ENCODE results near the gene NSD1.
"Not testable (repeated sequence)": the region's sequence is repeated elsewhere in the genome, so short reads cannot be mapped to it uniquely, and the experiment has no call there.

The NSD1 gene

DNA sequence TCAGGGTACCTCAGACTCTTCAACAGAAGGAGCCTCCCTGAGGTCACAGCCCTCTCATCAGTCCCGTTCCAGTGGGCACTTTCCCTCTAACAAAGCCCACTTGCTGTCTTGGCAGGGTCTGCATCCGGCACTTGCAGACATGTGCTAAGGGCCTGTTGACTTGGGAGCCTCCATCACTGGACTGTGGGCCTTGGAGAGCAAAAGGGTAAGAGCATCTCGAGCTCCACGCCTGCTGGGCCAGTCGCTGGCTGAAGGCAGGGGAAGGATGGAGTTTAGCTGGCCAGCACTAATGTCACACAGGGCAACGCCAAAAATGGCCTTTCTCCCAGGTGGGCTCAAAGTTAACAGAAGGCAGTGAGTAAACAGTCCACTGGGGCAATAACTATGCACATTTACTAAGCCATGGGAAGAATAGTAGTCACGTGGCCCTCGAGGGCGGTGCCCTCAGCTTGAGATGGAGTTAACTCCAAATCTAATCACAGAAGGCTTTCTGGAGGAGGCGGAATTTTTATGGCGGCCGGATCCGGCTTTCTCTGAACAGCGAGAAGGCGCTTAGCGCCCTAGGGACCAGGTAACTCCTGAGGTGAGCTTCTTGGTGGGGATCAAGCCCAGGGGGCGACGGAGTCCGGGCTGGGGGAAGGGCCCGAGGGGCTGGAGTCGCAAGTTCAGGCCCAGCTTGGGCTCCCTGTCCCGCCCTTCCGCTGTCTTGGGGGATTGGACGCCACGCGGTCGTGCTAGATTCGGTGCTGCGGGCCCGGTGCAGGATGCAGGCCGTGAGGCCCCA, 2.0 kb upstream of the NSD1 start:
- DNase-seq = no peak

DNA sequence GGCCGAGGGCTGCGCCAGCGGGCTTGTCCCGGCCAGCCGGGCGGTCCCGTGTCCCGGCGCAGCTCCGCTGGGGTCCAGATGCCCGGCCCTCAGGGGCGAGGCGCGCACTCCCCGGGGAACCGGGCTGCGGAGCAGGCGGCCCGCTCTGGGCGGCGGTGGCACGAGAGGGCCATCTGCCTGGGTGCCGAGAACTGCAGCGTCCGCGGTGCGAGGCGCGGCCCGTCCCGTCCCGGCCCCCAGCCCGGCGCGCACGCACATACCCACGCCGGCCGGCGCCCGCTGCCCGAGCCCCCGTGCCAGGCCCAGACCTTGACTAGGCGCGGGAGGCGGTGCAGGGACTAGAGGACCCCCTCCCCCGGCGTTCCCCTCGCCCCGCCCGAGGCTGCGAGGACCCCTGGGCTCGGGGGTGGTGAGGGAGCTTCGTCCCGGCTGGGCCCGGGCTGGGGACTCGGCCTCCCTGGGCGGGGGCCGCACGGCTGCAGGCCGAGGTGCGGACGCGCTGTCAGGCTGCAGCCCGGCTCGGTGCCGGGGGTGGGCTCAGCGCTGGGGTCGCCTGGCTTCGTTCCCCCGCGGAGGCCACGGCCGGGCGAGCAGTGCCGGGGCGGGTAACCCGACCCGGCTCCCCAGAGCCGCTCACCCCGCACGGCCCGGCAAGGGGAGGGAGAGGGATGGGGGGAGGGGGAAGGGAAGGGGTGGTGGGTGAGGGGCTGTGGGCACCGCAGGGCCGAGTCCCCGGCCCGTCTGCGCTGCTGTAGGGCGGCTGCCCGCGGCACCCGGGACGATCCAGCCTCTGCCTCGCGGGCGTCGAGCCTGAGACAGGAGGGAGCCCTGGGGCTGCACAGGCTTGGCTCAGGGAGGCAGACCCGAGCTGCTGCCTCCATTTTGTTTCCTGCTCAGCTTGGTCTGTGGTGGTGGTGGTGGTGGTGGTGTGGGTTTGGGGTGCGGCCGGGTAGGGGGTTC, 1.2 kb upstream of the NSD1 start:
- DNase-seq = peak; percentile 64

DNA sequence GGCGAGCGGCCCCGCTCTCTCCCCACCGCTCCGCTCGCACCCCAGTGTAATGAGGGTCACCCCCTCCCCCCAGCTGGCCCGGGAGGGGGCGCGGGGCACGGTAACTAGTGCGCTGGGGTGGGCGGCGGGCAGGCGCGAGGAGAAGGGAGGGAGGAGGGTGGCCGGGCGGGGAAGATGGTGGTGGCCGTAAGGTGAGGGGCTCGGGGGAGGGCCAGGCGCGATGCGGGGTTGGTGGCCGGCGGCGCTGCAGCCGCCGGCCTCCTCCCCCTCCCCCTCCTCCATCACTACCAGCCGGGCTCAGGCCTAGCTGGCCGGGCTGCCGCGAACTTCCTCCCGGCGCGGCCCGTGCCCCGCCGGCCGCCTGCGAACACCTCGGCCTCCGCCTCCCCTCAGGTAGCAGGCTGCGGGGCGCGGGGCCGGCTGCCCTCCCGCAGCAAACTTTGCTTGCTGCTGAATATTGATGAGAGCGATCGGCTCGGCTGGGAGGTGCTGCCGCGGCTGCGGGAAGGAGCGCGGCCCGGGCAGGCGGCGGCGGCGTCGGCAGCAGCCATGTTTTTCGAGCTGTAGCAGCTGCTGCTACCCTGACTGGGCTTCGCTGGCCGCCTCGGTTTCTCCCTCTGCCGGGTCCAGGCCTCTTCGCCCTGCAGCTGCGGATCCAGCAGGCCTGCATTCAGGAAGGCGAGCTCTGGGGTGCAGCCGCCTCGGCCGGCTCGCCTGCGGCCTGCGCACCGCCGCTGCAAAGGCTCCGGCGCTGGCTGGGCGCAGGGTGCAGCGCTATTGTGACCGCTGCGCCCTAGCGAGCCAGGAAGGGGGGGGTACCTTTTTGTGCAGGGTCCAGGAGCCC, 502 bp downstream of the NSD1 start:
- DNase-seq = peak; percentile 46

DNA sequence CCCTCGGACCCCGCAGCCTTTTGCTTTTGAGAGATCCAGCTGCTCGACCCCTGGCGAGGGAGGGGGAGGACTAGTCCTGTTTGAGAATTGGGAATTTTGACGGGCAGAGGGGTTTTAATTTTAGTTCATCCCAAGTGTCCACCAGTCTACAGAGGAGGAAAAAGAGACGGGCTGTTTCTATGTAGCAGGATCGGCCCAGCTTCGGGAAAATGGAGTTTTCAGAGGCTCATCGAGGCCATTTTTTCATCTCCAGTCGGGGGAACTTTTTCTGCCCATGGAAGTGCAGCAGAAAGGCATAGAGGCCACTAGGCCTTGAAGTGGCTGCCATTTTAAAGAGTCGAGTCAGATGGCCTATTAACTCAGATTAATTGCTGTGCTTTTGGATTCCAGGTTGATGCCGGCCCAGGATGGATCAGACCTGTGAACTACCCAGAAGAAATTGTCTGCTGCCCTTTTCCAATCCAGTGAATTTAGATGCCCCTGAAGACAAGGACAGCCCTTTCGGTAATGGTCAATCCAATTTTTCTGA, 1.2 kb downstream of the NSD1 start:
- no peak for DNase-seq

DNA sequence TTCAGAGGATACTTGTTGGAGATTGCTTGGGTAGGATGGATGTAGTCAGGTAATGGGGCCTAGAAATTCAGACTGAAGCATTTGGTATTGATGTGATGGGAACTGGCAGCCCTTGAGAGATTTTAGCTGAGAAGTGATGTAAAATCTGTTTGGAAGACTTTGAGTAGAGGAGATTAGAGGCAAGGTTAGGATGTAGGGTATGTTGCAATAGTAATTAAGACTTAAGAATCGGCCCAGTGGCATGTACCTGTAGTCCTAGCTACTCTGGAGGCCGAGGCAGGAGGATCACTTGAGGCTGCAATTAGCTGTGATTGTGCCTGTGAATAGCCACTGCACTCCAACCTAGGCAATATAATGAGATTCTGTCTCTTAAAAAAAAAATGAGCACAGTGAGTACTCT, 6.7 kb downstream of the NSD1 start:
- no peak for DNase-seq

DNA sequence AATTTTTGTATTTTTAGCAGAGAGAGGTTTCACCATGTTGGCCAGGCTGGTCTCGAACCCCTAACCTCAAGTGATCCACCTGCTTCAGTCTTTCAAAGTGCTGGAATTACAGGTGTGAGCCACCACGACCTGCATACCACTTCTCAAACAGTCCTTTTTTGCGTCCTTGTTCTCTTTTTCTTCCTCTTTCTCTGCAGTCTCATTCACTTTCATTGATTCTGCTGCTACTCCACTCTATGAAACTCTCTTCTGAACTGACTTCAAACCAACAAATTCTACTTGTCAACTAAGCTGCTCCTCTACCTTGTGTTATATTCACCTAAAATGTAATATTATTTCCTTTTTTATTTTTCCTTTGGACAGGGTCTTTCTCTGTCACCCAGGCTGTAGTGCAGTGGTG, 7.9 kb downstream of the NSD1 start:
- DNase-seq = no peak

DNA sequence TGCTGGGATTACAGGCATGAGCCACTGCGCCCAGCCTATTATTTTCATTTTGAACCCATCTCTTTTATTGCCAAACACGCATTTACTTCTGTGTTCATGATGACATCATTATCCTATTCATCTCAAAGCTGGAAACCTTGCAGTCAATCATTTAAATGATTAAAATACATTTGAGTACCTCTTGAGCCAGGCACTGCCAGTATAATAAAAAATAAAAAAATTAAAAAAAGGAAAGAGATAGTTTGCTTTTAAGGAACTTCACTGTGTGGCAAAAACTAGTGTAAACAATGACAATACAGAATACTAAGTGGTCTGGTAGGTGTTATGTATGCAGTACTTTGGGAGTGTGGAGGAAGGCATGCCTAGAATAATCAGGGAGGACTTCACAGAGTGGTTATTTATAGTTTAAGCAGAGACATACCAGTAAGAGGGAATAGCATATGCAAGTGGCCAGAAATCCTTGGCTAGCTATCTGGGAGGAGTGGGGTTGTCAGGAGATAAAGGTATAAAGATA, 8.6 kb downstream of the NSD1 start:
- DNase-seq = no peak

DNA sequence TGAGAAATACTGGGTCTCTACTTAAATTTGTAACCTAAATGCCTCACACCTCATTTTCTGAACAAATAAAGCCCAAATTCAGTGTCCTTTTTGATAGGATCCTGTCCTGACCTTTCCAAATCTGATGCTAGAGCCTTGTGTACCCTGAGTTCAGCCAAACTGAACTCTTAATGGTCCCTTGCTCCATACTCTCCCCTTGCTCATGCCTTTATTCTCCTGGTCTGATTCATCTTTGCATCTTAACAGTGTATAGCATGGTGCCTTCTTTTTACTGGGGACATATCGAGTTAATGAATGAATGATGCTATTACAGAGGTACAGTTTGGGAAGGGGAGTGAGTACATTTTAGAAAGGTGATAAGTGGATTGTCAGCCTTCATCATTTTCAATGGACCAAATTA, 9.2 kb downstream of the NSD1 start:
- no peak for DNase-seq

DNA sequence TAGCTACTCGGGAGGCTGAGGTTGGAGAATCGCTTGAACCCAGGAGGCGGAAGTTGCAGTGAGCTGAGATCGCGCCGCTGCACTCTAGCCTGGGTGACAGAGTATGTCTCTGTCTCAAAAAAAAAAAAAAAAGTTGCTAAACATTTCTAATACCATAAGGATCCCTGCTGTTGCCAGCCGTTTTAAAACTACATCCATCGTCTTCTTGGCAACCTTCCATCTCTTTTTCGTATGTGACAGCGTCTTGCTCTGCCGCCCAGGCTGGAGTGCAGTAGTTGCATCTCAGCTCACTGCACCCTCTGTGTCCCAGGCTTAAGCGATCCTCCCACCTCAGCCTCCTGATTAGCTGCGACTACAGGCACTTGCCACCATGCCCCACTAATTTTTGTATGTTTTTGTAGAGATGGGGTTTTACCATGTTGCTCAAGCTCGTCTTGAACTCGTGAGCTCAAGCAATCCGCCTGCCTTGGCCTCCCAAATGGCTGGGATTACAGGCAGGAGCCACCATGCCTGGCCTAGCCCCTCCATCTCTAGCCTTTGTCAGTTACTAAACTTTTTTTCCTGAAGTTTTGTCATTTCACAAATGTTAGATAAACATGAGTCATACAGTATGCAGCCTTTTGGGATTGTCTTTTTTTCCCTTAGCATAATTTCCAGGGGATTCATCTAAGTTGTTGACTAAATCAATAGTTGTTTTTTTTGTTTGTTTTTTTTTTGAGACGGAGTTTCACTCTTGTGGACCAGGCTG, 13.5 kb downstream of the NSD1 start:
- no peak for DNase-seq

DNA sequence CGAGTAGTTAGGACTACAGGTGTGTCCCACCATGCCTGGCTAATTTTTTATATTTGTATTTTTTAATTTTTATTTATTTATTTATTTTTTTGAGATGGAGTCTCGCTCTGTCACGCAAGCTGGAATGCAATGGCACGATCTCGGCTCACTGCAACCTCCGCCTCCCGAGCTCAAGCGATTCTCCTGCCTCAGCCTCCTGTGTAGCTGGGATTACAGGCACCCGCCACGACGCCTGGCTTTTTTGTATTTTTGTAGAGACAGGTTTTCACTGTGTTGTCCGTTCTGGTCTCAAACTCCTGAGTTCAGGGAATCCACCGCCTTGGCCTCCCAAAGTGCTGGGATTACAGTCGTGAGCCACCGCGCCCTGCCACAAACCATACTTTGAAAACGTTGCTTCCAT, 16.5 kb downstream of the NSD1 start:
- not testable (repeated sequence) for DNase-seq

DNA sequence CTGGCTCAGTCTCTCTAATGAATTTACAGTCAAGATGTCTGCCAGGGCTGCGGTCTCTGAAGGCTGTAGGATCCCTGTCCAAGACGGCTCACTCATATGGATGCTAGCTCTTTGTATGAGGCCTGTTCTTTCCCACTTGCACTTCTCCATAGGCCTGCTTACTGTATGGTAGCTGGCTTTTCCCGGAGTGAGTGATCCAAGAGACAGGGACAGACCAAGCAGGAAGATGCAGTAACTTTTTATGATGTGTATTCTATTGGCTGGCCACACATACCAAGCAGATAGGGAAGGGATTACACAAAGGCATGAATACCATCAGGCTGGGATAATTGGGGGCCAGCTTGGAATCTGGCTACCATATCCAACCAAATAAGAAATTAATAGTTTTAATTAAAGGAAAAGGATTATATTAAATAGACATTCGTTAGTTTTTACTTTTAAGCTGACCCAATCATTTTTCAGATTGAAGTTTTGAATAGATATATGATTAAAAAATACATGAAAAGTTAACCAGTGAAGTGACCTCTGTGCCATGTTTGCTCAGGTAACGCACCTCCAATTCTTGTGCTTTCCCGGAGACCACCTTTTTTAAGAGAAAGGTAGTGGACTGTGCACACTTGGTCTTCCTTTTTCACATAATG, 20.6 kb downstream of the NSD1 start:
- no peak for DNase-seq

DNA sequence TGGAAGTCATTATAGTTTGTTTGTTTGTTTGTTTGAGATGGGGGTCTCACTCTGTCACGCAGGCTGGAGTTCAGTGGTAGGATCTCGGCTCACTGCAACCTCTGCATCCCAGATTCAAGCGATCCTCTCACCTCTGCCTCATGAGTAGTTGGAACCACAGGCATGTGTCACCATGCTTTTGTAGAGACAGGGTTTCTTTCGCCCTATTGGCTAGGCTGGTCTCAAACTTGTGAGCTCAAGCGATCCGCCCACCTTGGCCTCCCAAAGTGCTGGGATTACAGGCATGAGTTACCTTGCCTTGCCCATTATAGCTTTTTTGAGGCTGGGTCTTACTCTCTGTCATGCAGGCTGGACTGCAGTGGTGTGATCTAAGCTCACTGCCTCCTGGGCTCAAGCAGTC, 28.8 kb downstream of the NSD1 start:
- no peak for DNase-seq

DNA sequence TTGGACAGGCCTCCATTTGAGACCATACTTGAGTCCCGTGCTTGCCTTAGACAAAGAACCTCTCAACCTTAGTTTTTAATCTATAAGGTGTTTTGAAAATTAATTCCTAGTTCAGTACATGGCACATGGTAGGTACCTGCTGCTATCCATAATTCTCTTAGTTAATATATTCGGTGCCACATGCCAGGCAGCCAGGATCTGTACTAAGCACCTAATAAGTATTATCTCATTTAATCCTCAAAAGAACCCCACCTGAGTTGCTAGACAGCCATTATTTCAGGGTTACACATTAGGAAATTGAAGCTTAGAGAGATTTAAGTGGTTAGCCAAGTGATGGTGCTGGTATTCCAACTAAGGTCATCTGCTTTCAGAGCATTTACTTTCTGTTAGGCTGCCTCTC, 29.9 kb downstream of the NSD1 start:
- DNase-seq = no peak

DNA sequence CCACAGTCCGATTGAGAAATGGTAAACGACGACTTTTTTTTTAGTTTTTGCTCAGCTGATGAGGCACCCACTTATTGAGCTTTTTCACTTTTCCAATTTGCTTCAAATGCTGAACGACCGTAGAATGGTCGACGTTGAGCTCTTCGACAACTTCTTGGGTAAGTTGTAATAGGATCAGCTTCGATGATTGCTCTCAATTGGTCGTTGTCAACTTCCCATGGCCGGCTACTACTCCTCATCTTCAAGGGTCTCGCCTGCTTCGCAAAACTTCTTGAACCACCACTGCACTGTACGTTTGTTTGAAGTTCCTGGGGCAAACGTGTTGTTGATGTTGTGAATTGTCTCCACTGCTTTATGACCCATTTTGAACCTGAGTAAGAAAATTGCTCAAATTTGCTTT, 35.7 kb downstream of the NSD1 start:
- no peak for DNase-seq

DNA sequence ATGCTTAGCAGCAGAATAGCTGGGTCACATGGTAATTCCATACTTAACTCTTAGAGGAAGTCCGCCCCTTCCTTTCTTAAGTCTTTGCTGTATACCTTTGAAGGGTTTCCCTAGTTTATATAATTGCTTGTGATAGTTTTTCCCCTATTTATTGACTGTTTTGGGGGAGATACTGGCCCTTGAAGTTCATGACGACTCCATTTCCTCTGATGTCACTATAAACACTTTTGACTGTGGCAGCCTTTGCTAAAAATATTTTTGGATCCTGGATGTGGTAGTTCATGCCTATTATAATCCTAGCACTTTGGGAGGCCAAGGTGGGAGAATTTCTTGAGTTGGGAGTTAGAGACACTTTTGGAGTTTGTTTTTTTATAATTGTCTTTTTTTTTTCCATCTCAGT, 38.4 kb downstream of the NSD1 start:
- no peak for DNase-seq

DNA sequence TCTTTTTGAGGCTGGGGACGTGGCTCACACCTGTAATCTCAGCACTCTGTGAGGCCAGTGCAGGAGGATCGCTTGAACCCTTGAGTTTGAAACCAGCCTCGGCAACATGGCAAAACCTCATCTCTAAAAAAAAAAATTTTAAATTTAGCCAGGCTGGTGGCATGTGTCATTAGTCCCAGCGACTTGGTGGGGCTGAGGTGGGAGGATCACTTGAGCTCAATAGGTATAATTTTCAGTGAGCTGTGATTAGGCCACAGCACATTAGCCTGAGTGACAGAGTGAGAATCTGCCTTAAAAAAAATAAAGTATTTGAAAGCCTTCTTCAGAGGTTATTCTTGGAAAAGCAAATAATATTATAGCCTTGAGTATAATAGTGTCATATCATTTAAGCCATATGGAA, 41.8 kb downstream of the NSD1 start:
- no peak for DNase-seq

DNA sequence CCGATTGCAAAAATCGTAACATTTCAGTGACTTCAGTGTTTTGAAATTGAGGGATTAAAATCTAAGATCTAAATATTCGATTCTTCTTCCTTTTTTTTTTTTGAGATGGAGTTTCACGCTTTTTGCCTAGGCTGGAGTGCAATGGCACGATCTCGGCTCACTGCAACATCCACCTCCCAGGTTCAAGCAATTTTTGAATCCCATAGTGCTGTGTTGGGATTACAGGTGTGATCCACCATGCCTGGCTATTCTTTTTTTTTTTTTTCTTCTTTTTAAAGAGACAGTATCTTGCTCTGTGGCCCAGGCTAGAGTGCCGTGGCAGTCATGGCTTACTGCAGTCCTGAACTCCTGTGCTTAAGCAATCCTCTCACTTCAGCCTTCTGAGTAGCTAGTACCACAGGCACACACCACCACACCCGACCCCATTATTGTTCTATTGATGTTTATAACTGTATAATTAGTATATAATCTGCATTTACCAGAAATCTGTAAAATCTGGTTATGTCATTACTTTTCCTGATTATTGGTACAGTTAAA, 42.7 kb downstream of the NSD1 start:
- DNase-seq = no peak

DNA sequence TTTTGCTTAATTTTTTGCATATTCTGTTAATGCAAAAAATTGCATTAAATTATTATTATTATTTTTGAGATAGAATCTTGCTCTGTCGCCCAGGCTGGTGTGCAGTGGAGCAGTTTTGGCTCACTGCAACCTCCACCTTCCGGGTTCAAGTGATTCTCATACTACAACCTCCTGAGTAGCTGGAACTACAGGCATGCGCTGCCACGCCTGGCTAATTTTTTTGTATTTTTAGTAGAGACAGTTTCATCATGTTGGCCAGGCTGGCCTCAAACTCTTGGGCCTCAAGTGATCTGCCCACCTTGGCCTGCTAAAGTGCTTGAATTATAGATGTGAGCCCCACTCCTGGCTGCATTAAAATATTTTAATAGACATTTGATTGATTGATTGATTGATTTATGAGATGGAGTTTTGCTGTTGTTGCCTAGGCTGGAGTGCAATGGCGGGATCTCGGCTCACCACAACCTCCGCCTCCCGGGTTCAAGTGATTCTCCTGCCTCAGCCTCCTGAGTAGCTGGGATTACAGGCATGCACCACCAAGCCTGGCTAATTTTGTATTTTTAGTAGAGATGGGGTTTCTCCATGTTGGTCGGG, 44.4 kb downstream of the NSD1 start:
- DNase-seq = not testable (repeated sequence)

DNA sequence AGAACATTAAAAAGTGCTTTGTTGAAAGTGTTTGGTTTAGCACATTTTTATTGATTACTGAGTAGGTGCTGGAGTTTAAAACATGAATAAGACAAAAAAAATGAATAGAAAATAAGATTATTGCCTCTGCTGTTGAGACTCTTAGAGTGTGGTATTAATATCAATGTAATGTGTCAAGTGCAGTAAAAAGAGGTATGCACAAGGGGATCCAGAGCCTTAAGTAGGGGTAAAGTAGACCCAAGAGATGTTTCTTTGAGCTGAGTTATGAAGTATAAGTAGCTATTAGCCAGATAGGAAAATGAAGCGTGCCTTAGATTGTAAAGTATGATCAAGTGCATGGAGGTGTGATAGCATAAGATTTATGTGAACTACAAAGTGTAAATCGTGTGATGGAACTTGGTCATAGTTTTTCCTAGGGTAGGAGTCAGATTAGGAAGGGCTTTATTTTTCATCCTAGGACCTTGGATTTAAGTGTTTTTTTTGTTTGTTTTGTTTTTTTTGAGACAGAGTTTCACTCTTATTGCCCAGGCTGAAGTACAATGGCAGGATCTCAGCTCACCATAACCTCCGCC, 45.2 kb downstream of the NSD1 start:
- no peak for DNase-seq

DNA sequence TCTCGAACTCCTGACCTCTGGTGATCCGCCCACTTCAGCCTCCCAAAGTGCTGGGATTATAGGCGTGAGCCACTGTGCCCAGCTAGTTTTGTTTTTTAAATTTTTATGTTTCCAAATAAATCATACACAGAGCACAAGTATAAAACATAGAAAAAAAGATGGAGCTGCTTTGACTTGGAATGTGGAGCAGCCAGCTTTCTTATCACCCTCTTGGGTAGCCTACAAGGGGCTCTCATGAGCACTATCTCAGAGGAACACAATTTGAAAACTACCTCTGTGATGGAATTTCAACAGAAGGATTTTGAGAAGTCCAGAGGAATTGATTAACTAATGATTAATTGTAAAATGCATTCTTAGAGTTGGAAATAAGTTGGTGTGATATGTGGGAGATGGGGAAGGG, 45.9 kb downstream of the NSD1 start:
- DNase-seq = no peak

Measured in CD4-positive, alpha-beta T cell treated with Interleukin-12 subunit alpha and Interleukin-12 subunit beta, for 1 hour (primary cell).